ENCODE results near the gene PSME3IP1. TPM values are rescaled to one million over a fixed set of nuclear protein-coding genes. Genes with fewer than 3 reads are reported as not detected.

Gene PSME3IP1
- total RNA-seq, 1 donor from 2014 or later: 105 TPM

GRCh38 chr16:57131351-57131970 lies 54.4 kb downstream of the PSME3IP1 start:
- Mint-ChIP-seq H3K36me3 (peaks cover 10% of the 10 kb centered on the region), H3K9me3 (no peaks in the 10 kb centered on the region), H3K4me1 (peaks cover 3% of the 10 kb centered on the region), H3K27me3 (ENCODE audit: low read depth) (no peaks in the 10 kb centered on the region), H3K4me3 (no peak overlapping the region), H3K27ac (no peak overlapping the region)
- DNase-seq (ENCODE audit: low spot score in 2 of 2, unreplicated experiment in 2 of 2): no peak
- TF ChIP-seq CTCF (IDR thresholded peaks at IDR 0.05; ENCODE audit: unreplicated experiment): no peak

- Mint-ChIP-seq H3K36me3 (peaks cover 12% of the 10 kb centered on the region), H3K4me3 (no peak overlapping the region), H3K4me1 (peaks cover 3% of the 10 kb centered on the region), H3K9me3 (no peaks in the 10 kb centered on the region), H3K27ac (no peak overlapping the region), H3K27me3 (ENCODE audit: low read depth) (no peaks in the 10 kb centered on the region)
- DNase-seq (ENCODE audit: low spot score in 2 of 2, unreplicated experiment in 2 of 2): no peak
- no peak for TF ChIP-seq CTCF (IDR thresholded peaks at IDR 0.05; ENCODE audit: unreplicated experiment)
Measured at GRCh38 chr16:57130950-57131321, 54.9 kb downstream of the PSME3IP1 start.

DNA sequence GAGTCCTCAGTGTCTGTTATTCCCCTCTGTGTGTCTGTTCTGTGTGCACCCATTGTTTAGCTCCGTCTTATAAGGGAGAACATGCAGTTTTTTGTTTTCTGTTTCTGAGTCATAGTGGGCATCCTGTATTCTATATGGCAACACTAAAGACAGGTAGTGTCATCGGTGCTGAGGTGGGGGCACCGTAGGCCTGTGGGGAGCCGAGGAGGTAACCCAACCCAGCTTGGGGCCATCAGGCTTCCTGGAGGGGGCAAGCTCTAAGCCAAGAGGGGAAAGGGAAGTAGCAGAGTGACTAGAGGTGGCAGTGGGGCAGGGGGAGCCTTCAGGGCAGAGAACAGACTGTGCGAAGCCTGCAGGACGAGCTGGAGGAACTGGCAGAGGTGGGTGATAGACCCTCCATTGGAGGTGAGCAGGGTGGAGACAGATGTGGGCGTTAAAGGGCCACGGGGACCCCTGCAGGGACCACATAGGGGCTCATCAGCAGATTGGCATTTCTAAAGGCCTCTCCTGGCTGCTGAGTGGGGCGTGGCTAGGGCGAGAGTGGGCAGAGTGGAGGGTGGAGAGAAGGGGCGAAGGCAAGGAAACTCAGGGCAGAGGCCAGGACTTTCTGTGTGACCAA lies 57.0 kb downstream of the PSME3IP1 start:
- no peak overlapping the region for H3K4me3 Mint-ChIP-seq
- no peak for DNase-seq (ENCODE audit: low spot score in 2 of 2, unreplicated experiment in 2 of 2)
- H3K9me3 Mint-ChIP-seq: no peaks in the 10 kb centered on the region
- H3K4me1 Mint-ChIP-seq: peaks cover 3% of the 10 kb centered on the region
- H3K36me3 Mint-ChIP-seq: peaks cover 18% of the 10 kb centered on the region
- TF ChIP-seq CTCF (IDR thresholded peaks at IDR 0.05; ENCODE audit: unreplicated experiment): no peak
- no peaks in the 10 kb centered on the region for H3K27me3 Mint-ChIP-seq (ENCODE audit: low read depth)
- H3K27ac Mint-ChIP-seq: no peak overlapping the region

- Mint-ChIP-seq H3K4me1 (peaks cover 3% of the 10 kb centered on the region), H3K4me3 (no peak overlapping the region), H3K9me3 (no peaks in the 10 kb centered on the region), H3K27ac (no peak overlapping the region), H3K27me3 (ENCODE audit: low read depth) (no peaks in the 10 kb centered on the region), H3K36me3 (peaks cover 18% of the 10 kb centered on the region)
- no peak for TF ChIP-seq CTCF (IDR thresholded peaks at IDR 0.05; ENCODE audit: unreplicated experiment)
- DNase-seq (ENCODE audit: low spot score in 2 of 2, unreplicated experiment in 2 of 2): no peak
Measured at GRCh38 chr16:57127836-57128235, 58.0 kb downstream of the PSME3IP1 start.

DNA sequence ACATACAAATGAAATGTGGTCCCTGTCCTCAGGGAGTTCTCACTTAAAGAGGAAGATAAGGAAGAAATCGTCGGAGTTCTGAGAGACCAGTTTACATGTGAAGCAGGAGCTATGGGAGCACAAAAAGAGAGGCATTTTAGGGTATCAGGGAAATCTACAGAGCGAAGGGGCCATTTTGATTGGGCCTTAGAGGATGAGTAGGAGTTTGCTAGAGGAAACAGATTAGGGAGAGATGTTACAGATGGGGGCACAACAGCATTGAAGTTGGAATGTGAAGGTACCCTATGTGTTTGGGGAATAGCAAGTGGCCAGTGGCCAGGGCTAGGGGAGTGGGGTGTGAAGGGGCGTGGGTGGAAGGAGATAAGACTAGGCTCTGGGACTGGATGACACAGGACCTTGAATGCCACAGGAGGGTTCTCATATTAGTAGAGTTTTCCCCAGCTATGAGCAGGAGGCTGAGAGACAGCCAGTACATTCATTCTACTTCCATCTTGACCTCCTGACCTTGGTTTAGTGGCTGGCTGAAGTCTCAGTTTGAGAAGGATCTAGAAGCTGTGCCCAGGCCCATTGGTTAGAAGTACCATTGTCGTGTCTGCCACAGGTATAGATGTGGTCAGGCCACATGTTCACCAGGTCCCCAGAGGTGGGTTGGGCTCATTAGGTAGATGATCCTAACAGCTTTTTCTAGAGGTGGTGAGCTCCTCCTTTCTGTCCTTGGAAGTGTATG lies 58.6 kb downstream of the PSME3IP1 start:
- no peak overlapping the region for H3K4me3 Mint-ChIP-seq
- DNase-seq (ENCODE audit: low spot score in 2 of 2, unreplicated experiment in 2 of 2): no peak
- no peak for TF ChIP-seq CTCF (IDR thresholded peaks at IDR 0.05; ENCODE audit: unreplicated experiment)
- no peaks in the 10 kb centered on the region for H3K4me1 Mint-ChIP-seq
- no peaks in the 10 kb centered on the region for H3K27me3 Mint-ChIP-seq (ENCODE audit: low read depth)
- H3K9me3 Mint-ChIP-seq: no peaks in the 10 kb centered on the region
- H3K27ac Mint-ChIP-seq: no peak overlapping the region
- peaks cover 21% of the 10 kb centered on the region for H3K36me3 Mint-ChIP-seq

Measured in mesothelial cell of epicardium (in vitro differentiated cells).